Osteoblast (primary cell): ENCODE results near the gene ZNF598. TPM values are rescaled to one million over a fixed set of nuclear protein-coding genes. Genes with fewer than 3 reads are reported as not detected.
A peak's percentile ranks its signal among the peaks of the same experiment; 100 is the strongest.

Source experiments
- DNase-seq: peaks from one replicate; pipeline ENCODE4 v3.0.0; 2011; ENCODE audit warnings: low spot score, mixed read lengths; ENCODE audit not compliant: insufficient read length; ENCODE audit errors: missing footprints
- H2AFZ ChIP-seq: 2 replicates; pipeline ENCODE4 v1.6.0; 2011; ENCODE audit warnings: mild to moderate bottlenecking, low read length
- H3K27ac ChIP-seq: 2 replicates; pipeline ENCODE4 v1.5.1; 2011; ENCODE audit warnings: mild to moderate bottlenecking, low read depth, low read length, moderate library complexity
- H3K27me3 ChIP-seq: 2 replicates; pipeline ENCODE4 v1.6.0; 2012; ENCODE audit warnings: mild to moderate bottlenecking, control low read depth, inconsistent platforms, low read length, moderate library complexity; ENCODE audit not compliant: insufficient read depth
- H3K36me3 ChIP-seq: 2 replicates; pipeline ENCODE4 v1.5.1; 2011; ENCODE audit warnings: mild to moderate bottlenecking, low read length, control low read depth, moderate library complexity; ENCODE audit not compliant: insufficient read depth
- H3K4me1 ChIP-seq: 2 replicates; pipeline ENCODE4 v1.5.1; 2011; ENCODE audit warnings: mild to moderate bottlenecking, low read length, control low read depth, moderate library complexity; ENCODE audit not compliant: insufficient read depth
- H3K4me2 ChIP-seq: 2 replicates; pipeline ENCODE4 v1.6.0; 2011; ENCODE audit warnings: mild to moderate bottlenecking, low read length; ENCODE audit not compliant: insufficient read depth
- H3K4me3 ChIP-seq: fragments of 200-600 bp; sonication (generic); 3 replicates; pipeline ENCODE4 v1.5.1; 2012; ENCODE audit warnings: mild to moderate bottlenecking, low read length, inconsistent platforms; ENCODE audit not compliant: insufficient read depth
- H3K79me2 ChIP-seq: 2 replicates; pipeline ENCODE4 v1.6.0; 2012; ENCODE audit warnings: mild to moderate bottlenecking, low read length, control low read depth, inconsistent platforms; ENCODE audit not compliant: insufficient read depth
- H3K9me3 ChIP-seq: 2 replicates; pipeline ENCODE4 v1.5.1; 2011; ENCODE audit warnings: low read depth, low read length, control low read depth
- H4K20me1 ChIP-seq: 2 replicates; pipeline ENCODE4 v1.6.0; 2012; ENCODE audit warnings: mild to moderate bottlenecking, low read length, control low read depth; ENCODE audit not compliant: insufficient read depth
- total RNA-seq: library from RNA; depleted of rRNA; stranded (reverse); fragments of >200 nt; gene quantifications from 2 replicates; pipeline ENCODE4 v1.2.3, GENCODE V29; 2012
- TF ChIP-seq, protein P1 (sequence below): IDR thresholded peaks from 2 replicates; pipeline ENCODE4 v1.5.1; 2011; ENCODE audit warnings: mild to moderate bottlenecking, low read depth, low read length, moderate library complexity; ENCODE audit errors: extremely low read depth

Gene ZNF598
- total RNA-seq, 1 donor, result 21.0 TPM

DNA sequence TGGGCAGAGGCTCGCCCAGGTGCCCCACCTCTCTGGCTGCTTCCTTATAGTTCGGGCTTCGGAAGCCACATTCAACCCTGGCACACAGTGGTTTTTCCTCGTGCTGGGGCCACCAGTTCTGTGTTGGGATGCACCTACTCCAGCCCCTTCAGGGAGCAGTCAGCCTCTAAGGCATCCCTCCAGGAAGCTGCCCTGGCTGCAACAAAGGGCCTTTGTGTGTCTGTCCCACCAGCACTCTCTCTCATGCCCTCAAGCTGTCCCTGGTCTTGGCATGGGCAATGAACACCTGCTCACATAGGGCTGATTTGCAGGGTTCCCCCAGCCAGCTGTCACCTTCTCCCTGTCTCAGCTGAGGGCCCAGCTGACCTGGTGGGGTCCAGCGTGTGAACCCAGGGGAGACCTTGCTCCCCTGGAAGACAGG is 27.6 kb downstream of the ZNF598 start:
- Histone ChIP-seq H2AFZ (no peak overlapping the region), H4K20me1 (peaks cover 24% of the 10 kb centered on the region), H3K4me3 (no peak overlapping the region), H3K9me3 (no peaks in the 10 kb centered on the region), H3K79me2 (peaks cover 12% of the 10 kb centered on the region), H3K4me2 (no peak overlapping the region), H3K36me3 (peaks cover 14% of the 10 kb centered on the region), H3K27ac (no peak overlapping the region), H3K4me1 (peaks cover 10% of the 10 kb centered on the region), H3K27me3 (peaks cover 39% of the 10 kb centered on the region)
- no peak for DNase-seq
- TF ChIP-seq, protein P1, sequence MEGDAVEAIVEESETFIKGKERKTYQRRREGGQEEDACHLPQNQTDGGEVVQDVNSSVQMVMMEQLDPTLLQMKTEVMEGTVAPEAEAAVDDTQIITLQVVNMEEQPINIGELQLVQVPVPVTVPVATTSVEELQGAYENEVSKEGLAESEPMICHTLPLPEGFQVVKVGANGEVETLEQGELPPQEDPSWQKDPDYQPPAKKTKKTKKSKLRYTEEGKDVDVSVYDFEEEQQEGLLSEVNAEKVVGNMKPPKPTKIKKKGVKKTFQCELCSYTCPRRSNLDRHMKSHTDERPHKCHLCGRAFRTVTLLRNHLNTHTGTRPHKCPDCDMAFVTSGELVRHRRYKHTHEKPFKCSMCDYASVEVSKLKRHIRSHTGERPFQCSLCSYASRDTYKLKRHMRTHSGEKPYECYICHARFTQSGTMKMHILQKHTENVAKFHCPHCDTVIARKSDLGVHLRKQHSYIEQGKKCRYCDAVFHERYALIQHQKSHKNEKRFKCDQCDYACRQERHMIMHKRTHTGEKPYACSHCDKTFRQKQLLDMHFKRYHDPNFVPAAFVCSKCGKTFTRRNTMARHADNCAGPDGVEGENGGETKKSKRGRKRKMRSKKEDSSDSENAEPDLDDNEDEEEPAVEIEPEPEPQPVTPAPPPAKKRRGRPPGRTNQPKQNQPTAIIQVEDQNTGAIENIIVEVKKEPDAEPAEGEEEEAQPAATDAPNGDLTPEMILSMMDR, result no peak

DNA sequence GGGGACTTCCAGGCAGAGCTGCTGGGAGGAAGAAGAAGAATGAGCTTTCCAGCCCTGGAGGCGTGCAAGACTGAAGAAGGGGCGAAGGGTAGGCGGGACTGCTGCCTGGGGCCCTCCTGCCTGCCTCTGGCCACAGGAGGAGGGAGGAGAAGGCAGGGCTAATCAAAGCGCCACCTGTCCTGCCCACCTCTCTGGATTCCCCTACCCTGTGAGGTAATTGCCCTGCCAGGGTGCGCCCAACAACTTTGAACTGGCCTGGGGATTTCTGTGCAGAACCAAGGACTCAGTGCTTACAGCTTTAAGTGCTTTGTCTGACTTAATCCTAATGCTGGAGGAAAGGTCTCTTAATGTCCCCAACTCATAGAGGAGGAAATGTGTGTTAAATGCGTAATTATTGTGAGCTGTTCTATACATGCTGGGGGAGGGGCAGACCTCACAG is 28.2 kb downstream of the ZNF598 start, which contains the start of gene NOXO1:
Gene NOXO1, minus strand, starts transcription at position 72 of the 439 bp plus-strand sequence. CDS start 290 bp downstream, outside the sequence.
- no peak within 1 kb of the TSS for H2AFZ ChIP-seq
- H3K4me1 ChIP-seq, result peaks cover 10% of the 10 kb centered on the region
- H3K4me2 ChIP-seq, result no peak within 1 kb of the TSS
- H3K9me3 ChIP-seq, result no peaks in the 10 kb centered on the region
- no peak within 1 kb of the TSS for H3K4me3 ChIP-seq
- peaks cover 12% of the 10 kb centered on the region for H3K79me2 ChIP-seq
- no peak for DNase-seq
- H4K20me1 ChIP-seq, result peaks cover 24% of the 10 kb centered on the region
- no peak within 1 kb of the TSS for H3K27ac ChIP-seq
- peaks cover 39% of the 10 kb centered on the region for H3K27me3 ChIP-seq
- peaks cover 13% of the 10 kb centered on the region for H3K36me3 ChIP-seq
- TF ChIP-seq, protein P1, result no peak

DNA sequence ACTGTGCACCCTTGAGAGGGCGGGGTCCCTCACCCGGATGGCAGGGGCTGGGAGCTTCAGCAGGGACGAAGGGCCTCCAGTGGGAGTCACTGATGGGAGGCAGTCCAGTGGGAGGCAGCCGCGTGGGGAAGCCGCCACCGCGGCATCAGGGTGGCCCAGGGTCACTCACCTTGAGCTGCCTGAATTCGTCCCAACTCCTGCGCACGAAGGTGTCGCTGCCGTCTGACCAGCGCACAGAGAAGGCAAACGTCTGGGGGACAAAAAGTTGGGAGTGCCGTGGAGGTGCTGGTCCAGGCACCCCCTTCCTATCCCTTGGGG is 28.9 kb downstream of the ZNF598 start:
- Histone ChIP-seq H4K20me1 (peaks cover 24% of the 10 kb centered on the region), H3K4me2 (no peak overlapping the region), H2AFZ (no peak overlapping the region), H3K27ac (no peak overlapping the region), H3K27me3 (peaks cover 39% of the 10 kb centered on the region), H3K4me1 (peaks cover 10% of the 10 kb centered on the region), H3K79me2 (peaks cover 9% of the 10 kb centered on the region), H3K4me3 (no peak overlapping the region), H3K9me3 (no peaks in the 10 kb centered on the region), H3K36me3 (peaks cover 14% of the 10 kb centered on the region)
- no peak for DNase-seq
- TF ChIP-seq, protein P1, result no peak

DNA sequence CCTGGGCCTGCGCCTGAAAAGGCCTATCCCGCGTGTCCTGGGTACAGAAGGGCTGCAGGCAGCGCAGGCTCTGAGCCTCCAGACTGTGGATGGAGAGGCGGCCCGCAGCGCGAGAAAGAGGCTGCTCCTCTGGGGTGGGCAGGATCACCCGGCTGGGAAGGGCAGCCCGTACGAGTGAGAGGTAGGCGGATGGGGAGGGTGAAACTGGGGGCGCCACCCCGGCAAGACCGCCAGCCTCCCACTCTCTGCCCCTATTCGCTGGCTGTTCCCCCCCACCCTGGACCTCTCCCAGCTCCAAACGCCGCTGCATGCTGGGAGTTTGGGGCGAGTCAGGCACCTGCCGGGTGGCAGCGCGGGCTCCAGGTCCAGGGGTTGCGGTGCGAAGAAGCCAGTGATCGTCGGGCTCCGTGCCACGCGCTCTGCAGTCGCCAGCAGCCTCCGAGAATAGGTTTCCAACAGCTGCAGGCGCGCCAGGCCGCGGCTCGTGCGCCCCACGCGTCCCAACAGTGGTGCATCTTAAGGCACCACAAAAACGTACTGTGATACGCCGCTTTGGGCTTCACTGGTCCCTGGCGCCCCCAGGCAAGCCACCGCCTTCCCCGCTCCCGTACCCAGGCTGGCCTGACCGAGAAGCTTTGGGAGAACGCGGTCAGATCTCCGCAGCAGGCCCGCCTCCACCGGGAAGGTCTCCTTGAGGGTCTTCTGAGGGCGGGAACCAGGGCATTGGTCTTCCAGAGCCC is 29.4 kb downstream of the ZNF598 start:
- no peak overlapping the region for H3K4me2 ChIP-seq
- H3K36me3 ChIP-seq, result peaks cover 17% of the 10 kb centered on the region
- peaks cover 39% of the 10 kb centered on the region for H3K27me3 ChIP-seq

More for the DNA sequence above, 29.4 kb downstream of the ZNF598 start:
- Histone ChIP-seq H3K4me3 (no peak overlapping the region), H3K27ac (no peak overlapping the region), H2AFZ (no peak overlapping the region), H4K20me1 (peaks cover 24% of the 10 kb centered on the region), H3K4me1 (peaks cover 6% of the 10 kb centered on the region), H3K9me3 (no peaks in the 10 kb centered on the region), H3K79me2 (peaks cover 5% of the 10 kb centered on the region)
- TF ChIP-seq, protein P1, result no peak
- DNase-seq, result peak; percentile 90
